Endothelial cell of umbilical vein (primary cell): ENCODE results near the gene SLC9A3. TPM values are rescaled to one million over a fixed set of nuclear protein-coding genes. Genes with fewer than 3 reads are reported as not detected.

Source experiments
- BruUV-seq: library from RNA; stranded (reverse); fragments of 400-500 nt; replicated peaks from 2 replicates; lab custom pipeline; 2021; lab: Mats Ljungman, UMichigan
- CTCF ChIA-PET: fragments of 300-600, 350-600 bp; sonication (Branson Sonifier 250); formaldehyde crosslinking; loops from one replicate; lab custom pipeline; 2021; ENCODE audit warnings: antibody characterized with exemption, inconsistent platforms; lab: Charles Lee
- POLR2A ChIA-PET: fragments of 300-600, 350-600 bp; sonication (Branson Sonifier 250); formaldehyde crosslinking; loops from one replicate; lab custom pipeline; 2021; ENCODE audit warnings: antibody characterized with exemption, inconsistent platforms; lab: Charles Lee
- DNase-seq: peaks from one replicate; pipeline ENCODE4 v3.0.0-alpha.2; 2011; ENCODE audit warnings: low read depth, low spot score
- FAIRE-seq: peaks from 2 replicates; lab custom pipeline; 2011; peaks lifted over from hg19 to GRCh38; lab: Jason Lieb, UNC
- H2AFZ ChIP-seq: 2 replicates; pipeline ENCODE4 v1.6.0; 2012; ENCODE audit warnings: low read depth, low read length, control low read depth, inconsistent platforms
- H3K27ac ChIP-seq: 2 replicates; pipeline ENCODE4 v1.5.1; 2011; ENCODE audit warnings: low read depth, mild to moderate bottlenecking, control low read depth, low read length, moderate library complexity; ENCODE audit not compliant: insufficient read depth
- H3K27me3 ChIP-seq, 2 experiments: 2 replicates each; pipeline versions ENCODE4 v1.6.0 to v1.6.1; 2011; ENCODE audit warnings: low read length in 2 of 2, mixed read lengths in 1 of 2; ENCODE audit not compliant: control insufficient read depth in 2 of 2, insufficient read depth in 2 of 2
- H3K36me3 ChIP-seq, 2 experiments: 2 replicates in 1 of 2; 3 replicates in 1 of 2; pipeline ENCODE4 v1.5.1; 2011; ENCODE audit warnings: low read length in 2 of 2, mild to moderate bottlenecking in 1 of 2, moderate library complexity in 1 of 2; ENCODE audit not compliant: control insufficient read depth in 2 of 2, insufficient read depth in 2 of 2; ENCODE audit errors: extremely low read depth in 1 of 2
- H3K4me1 ChIP-seq: 3 replicates; pipeline ENCODE4 v1.5.1; 2011; ENCODE audit warnings: mild to moderate bottlenecking, low read length; ENCODE audit not compliant: control insufficient read depth, insufficient read depth; ENCODE audit errors: extremely low read depth
- H3K4me2 ChIP-seq: 2 replicates; pipeline ENCODE4 v1.6.1; 2011; ENCODE audit warnings: low read length, control low read depth, mixed read lengths; ENCODE audit not compliant: insufficient read depth
- H3K4me3 ChIP-seq, 3 experiments: fragments of 200-600 bp in 1 of 3; sonication (generic), shearing (Covaris generic) in 1 of 3; replicated peaks in 1 of 3; 2 replicates each; pipeline ENCODE4 v1.5.1; 2011 to 2016; ENCODE audit warnings: control low read depth in 3 of 3, low read length in 3 of 3, mild to moderate bottlenecking in 2 of 3, inconsistent platforms in 1 of 3, low read depth in 1 of 3, moderate library complexity in 1 of 3; ENCODE audit not compliant: insufficient read depth in 1 of 3
- H3K79me2 ChIP-seq: 2 replicates; pipeline ENCODE4 v1.6.0; 2012; ENCODE audit warnings: low read length, inconsistent platforms; ENCODE audit not compliant: control insufficient read depth, insufficient read depth
- H3K9ac ChIP-seq: replicated peaks from 2 replicates; pipeline ENCODE3; 2011; ENCODE audit warnings: low read length, control low read depth; ENCODE audit not compliant: insufficient read depth; ENCODE audit errors: extremely low read depth
- H3K9me1 ChIP-seq: replicated peaks from 3 replicates; pipeline ENCODE4 v1.6.0; 2011; ENCODE audit warnings: mild to moderate bottlenecking, low read length; ENCODE audit not compliant: control insufficient read depth, insufficient read depth; ENCODE audit errors: extremely low read depth
- H3K9me3 ChIP-seq: replicated peaks from 2 replicates; pipeline ENCODE4 v1.5.1; 2012; ENCODE audit warnings: low read length, inconsistent platforms; ENCODE audit not compliant: control insufficient read depth, insufficient read depth
- H4K20me1 ChIP-seq: replicated peaks from 2 replicates; pipeline ENCODE3; 2011; ENCODE audit warnings: mild to moderate bottlenecking, low read length; ENCODE audit not compliant: control insufficient read depth, insufficient read depth; ENCODE audit errors: extremely low read depth
- CTCF ChIP-seq, 2 donors: IDR thresholded peaks; 1 replicate in 1 of 2; 2 replicates in 1 of 2; pipeline ENCODE4 v1.5.1; 2011; ENCODE audit warnings: low read length in 2 of 2, mild to moderate bottlenecking in 2 of 2, moderate library complexity in 2 of 2, control low read depth in 1 of 2, inconsistent platforms in 1 of 2, low read depth in 1 of 2; ENCODE audit not compliant: insufficient read depth in 1 of 2; ENCODE audit errors: extremely low read depth in 1 of 2
- EZH2 ChIP-seq: IDR thresholded peaks from 2 replicates; pipeline ENCODE4 v1.6.1; 2012; ENCODE audit warnings: borderline replicate concordance, low read depth, mild to moderate bottlenecking, moderate library complexity, low read length, inconsistent platforms; ENCODE audit not compliant: severe bottlenecking
- FOS ChIP-seq: IDR thresholded peaks from 2 replicates; pipeline ENCODE4 v1.6.1; 2011; ENCODE audit warnings: mild to moderate bottlenecking, low read length, moderate library complexity, borderline replicate concordance; ENCODE audit not compliant: insufficient read depth
- GATA2 ChIP-seq: IDR thresholded peaks from 2 replicates; pipeline ENCODE4 v1.7.0; 2011; ENCODE audit warnings: low read depth, mild to moderate bottlenecking, moderate library complexity, mixed read lengths, low read length; ENCODE audit not compliant: insufficient read length, insufficient read depth
- JUN ChIP-seq: IDR thresholded peaks from 2 replicates; pipeline ENCODE4 v1.6.1; 2011; ENCODE audit warnings: borderline replicate concordance, low read depth; ENCODE audit not compliant: insufficient read length, insufficient read depth
- MAX ChIP-seq: IDR thresholded peaks from 2 replicates; pipeline ENCODE4 v1.6.1; 2011; ENCODE audit not compliant: insufficient read depth, insufficient read length
- MYC ChIP-seq: IDR thresholded peaks from one replicate; pipeline ENCODE4 v1.6.1; 2011; ENCODE audit warnings: mild to moderate bottlenecking, low read depth, low read length
- POLR2A ChIP-seq: IDR thresholded peaks from 2 replicates; pipeline ENCODE4 v1.6.1; 2012; ENCODE audit warnings: low read depth, mild to moderate bottlenecking, control low read depth, low read length
- POLR2AphosphoS5 ChIP-seq: IDR thresholded peaks from 2 replicates; pipeline ENCODE4 v1.6.1; 2012; ENCODE audit warnings: low read depth, mild to moderate bottlenecking, control low read depth, low read length, moderate library complexity; ENCODE audit not compliant: insufficient read depth
- dilution Hi-C: fragments of 300-500 bp; cut with MboI; formaldehyde crosslinking; loops from one replicate; pipeline ENCODE4 v1.15.0; 2019; ENCODE audit warnings: low sequenced_read_pairs; ENCODE audit not compliant: extremely low pct_ligation_motif_present
- intact Hi-C: fragments of 100-400 bp; cut with micrococcal nuclease; formaldehyde crosslinking; loops from one replicate; pipeline ENCODE4 v1.10.0; 2022
- polyA plus RNA-seq, 4 experiments: library from polyadenylated mRNA; depleted of rRNA in 3 of 4; stranded (reverse) in 3 of 4; unstranded in 1 of 4; fragments of >200 nt; gene quantifications; 2 replicates each; pipeline versions ENCODE4 v1.2.1 to v1.2.3, GENCODE V29; 2011 to 2012; ENCODE audit warnings: missing spikeins in 1 of 4
- total RNA-seq: library from RNA; stranded (reverse); gene quantifications from 2 replicates; pipeline ENCODE4 v1.2.3, GENCODE V29; 2021

The SLC9A3 gene
- total and polyA plus RNA-seq, 2 donors (not counting 3 experiments of a cell fraction or from before 2014, with no cell fraction given): 0.79 to 0.82 TPM

GRCh38 chr5:431001-431710 lies 93.1 kb downstream of the SLC9A3 start:
- Histone ChIP-seq H3K36me3 (no peaks in the 10 kb centered on the region), H2AFZ (no peak overlapping the region), H3K79me2 (no peaks in the 10 kb centered on the region), H3K9me1 (no peaks in the 10 kb centered on the region), H3K4me1 (no peaks in the 10 kb centered on the region), H3K27me3 (no peaks in the 10 kb centered on the region), H4K20me1 (no peaks in the 10 kb centered on the region), H3K9me3 (no peaks in the 10 kb centered on the region), H3K9ac (no peak overlapping the region), H3K4me3 (no peak overlapping the region), H3K4me2 (no peak overlapping the region), H3K27ac (no peak overlapping the region)
- TF ChIP-seq EZH2: no peak
- TF ChIP-seq JUN: no peak
- TF ChIP-seq POLR2AphosphoS5: no peak
- no peak for TF ChIP-seq GATA2
- peak; percentile 79 to 92 for TF ChIP-seq CTCF (IDR thresholded peaks at IDR 0.05; ENCODE audit: extremely low read depth in 1 of 2, insufficient read depth in 1 of 2, low read depth in 1 of 2, low read length in 2 of 2)
- no peak for TF ChIP-seq FOS
- no peak for TF ChIP-seq POLR2A
- TF ChIP-seq MAX: peak; percentile 15
- no peak for TF ChIP-seq MYC
- DNase-seq (peak; percentile 50), FAIRE-seq (peak; percentile 74)
- dilution Hi-C loops (no loop called here), intact Hi-C loops (loop anchor here (1.0 to 2.0 kb wide), 2 partner anchors 114 to 242 kb away; no protein-coding TSS in a partner anchor)
- CTCF ChIA-PET: interaction anchor here (0.6 to 7.1 kb wide), 18 partner anchors 14 to 243 kb away, joined by 3 to 94 read pairs (median 4); partner anchors contain the start of genes AHRR and PDCD6
- BruUV-seq: no TSS peak
- POLR2A ChIA-PET: interaction anchor here (0.7 kb wide), 1 partner anchor 14 kb away, joined by 6 read pairs; no protein-coding TSS in a partner anchor
